Stimulated activated CD4-positive, alpha-beta T cell treated with anti-CD3 and anti-CD28 coated beads, Interleukin-1b, Interleukin-23, amount 100 ng/mL, for 24 hours (primary cell): Measurements from ENCODE around the gene CEP43.

Experiments used
- DNase-seq, 4 experiments: peaks; one replicate each; pipeline ENCODE4 v3.0.0-alpha.2; 2020; ENCODE audit warnings: low read depth in 4 of 4, low spot score in 1 of 4

The CEP43 gene

GRCh38 chr6:166999145-166999883, at the start of gene CEP43:
CEP43 (plus strand) TSS chr6:166999397; CDS start chr6:166999413, 16 bp downstream.
- DNase-seq = peak; percentile 68 to 85 (median 81)

- DNase-seq = no peak
Measured at GRCh38 chr6:166949528-166950442, 49.4 kb upstream of the CEP43 start.

- no peak for DNase-seq
Measured at GRCh38 chr6:166950443-166950821, 48.8 kb upstream of the CEP43 start.

DNA sequence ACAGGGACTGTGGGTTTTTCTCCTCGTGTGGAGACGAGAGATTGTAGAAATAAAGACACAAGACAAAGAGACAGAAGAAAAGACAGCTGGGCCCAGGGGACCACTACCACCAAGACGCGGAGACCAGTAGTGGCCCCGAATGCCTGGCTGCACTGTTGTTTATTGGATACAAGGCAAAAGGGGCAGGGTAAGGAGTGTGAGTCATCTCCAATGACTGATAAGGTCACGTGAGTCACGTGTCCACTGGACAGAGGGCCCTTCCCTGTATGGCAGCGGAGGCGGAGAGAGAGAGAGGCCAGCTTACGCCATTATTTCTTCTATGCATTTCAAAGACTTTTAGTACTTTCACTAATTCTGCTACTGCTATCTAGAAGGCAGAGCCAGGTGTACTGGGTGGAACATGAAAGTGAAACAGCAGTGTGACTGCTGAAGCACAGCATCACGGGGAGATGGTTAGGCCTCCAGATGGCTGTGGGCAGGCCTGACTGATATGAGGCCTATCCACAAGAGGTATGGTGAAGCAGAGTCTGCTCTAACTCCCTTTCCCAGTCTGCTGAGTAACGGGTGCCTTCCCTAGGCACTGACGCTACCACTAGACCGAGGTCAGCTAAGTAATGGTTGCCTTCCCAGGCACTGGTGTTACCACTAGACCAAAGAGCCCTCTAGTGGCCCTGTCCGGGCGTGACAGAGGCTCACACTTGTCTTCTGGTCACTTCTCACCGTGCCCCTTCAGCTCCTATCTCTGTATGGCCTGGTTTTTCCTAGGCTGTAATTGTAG, 48.1 kb upstream of the CEP43 start:
- DNase-seq = peak in 2 of 4 experiments; percentile 69 to 75

DNA sequence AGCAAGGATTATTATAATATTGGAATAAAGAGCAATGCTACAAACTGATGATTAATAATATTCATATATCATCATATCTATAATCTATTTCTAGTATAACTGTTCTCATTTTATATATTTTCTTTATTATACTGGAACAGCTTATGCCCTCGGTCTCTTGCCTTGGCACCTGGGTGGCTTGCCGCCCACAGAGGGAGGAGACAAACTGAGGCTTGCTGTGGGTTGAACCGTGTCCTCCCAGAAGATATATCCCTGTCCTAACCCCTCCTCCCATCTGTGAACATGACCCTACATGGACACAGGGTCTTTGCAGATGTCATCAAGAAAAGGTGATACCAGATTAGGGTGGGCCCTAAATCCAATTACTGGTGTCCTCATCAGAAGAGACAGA, 47.5 kb upstream of the CEP43 start:
- no peak for DNase-seq

DNA sequence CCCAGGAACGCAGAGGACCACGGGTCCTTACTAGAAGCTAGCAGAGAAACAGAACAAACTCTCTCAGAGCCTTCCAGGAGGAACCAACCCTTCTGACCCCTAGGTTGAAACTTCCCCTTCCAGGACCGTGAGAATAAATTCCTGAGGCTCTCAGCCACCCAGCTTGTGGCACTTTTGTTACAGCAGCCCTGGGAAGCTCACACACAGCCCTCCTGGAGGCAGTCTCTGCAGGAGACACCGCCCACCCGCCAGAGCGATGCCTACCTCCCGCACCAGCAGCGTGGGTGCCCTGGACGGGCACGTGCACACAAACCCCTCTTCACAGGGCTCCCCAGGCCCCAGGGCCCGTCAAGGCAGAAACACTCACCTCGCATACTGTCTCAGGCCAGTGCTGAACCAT, 47.1 kb upstream of the CEP43 start:
- no peak for DNase-seq

- no peak for DNase-seq
Measured at GRCh38 chr6:166952567-166953486, 46.4 kb upstream of the CEP43 start.

GRCh38 chr6:166954118-166954713, 45.0 kb upstream of the CEP43 start:
- no peak for DNase-seq

DNA sequence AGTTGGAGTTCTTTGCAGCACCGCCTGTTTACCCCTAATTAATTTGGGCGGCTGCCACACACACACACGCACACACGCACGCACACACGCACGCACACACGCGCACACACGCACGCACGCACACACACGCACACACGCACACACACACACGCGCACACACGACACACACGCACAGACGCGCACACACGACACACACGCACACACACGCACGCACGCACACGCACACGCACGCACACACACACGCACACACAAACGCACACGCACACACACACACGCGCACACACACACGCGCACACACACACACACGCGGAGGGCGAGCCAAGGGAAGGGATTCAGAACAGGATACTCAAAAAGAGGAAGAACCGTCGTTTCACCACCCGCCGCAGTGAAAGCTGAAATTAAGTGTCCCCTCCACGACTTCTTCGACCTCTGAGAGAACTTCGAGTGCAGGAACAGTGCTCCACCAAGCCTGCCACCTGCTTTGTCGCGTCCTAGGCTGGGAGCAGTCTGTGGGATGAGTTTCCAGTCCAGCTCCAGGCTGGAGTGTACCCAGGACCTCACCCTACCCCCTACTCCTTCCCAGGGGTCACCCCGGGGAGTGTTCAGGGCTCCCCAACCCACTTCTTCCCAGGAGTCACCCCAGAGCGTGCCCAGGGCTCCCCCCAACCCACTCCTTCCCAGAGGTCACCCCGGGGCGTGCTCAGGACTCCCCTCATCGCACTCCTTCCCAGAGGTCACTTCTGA, 43.9 kb upstream of the CEP43 start:
- no peak for DNase-seq

DNA sequence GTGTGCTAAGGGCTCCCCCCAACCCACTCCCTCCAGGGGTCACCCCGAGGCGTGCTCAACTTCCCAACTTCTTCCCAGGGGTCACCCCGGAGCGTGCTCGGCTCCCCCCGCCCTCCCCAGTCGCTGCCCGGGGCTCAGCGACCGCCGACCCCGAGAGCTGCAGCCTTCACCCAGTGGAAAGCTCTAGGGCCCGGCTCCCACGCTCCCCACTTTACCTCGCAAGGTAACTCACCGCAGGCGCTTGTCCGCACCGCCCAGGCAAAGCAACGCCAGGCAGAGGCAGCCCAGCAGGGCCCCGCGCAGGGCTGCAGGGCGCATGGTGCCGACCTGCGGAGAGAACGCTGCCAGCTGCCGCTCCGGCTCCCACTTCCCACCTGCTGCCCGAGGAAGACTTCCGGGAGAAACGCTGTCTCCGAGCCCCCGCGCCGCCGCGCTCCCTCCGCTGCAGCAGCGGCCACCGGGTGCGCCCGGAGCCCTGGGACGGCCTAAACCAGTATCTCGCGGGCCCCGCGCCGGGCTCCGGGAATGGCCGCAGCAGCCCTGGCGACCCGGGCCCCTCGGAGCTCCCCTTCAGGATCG, 43.2 kb upstream of the CEP43 start:
- DNase-seq = no peak

GRCh38 chr6:166956444-166957086, 42.6 kb upstream of the CEP43 start, which contains the start of gene RNASET2:
RNASET2 (minus strand) TSS chr6:166956550; CDS start chr6:166956182, 368 bp downstream.
- peak; percentile 99 for DNase-seq

DNA sequence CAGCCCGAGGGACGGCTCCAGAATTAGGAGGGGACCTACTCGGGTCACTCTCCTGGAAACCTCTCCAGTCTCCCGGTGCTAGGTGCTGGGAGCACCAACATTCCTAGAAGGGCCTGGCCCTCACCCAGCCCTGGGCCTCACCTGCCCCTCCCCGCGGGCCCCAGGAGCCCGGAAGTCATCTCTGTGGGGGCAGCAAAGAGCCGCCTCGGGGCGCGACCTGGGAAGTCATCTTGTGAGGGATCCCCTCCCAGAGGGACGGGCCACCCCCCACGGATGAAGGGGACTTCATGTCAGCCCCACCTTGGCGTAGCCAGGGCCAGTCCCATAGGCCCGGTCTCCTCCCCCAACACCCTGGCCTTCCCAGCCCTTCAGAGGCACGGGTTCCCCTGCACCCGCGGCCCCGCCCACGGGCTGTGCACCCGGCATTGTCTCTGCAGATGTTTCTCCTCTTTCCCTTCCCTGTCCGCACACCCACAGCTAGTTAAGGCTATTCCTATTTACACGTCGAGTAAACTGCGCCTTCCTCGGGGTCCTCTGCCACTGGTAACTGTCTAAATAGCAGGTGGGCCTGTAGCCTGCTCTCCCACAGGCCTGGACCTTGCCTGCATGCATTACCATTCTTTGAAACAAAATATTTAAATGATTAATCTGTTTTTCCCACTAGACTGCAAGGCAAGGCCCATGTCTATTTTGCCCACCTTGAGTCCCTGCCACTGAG, 42.0 kb upstream of the CEP43 start:
- no peak for DNase-seq

DNA sequence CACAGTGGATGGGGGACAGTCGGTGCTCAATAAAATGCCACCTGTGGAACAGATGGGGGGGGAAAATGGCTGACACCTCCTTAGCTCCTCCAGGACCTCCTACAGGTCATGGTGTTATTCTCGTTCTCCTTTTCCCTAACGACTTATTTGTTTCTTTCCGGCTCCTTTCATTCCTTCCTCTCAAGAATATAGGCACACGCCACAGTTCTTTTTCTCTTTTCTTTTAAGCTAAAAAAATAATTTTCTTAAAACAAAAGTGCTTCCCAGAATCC, 41.5 kb upstream of the CEP43 start:
- no peak for DNase-seq

DNA sequence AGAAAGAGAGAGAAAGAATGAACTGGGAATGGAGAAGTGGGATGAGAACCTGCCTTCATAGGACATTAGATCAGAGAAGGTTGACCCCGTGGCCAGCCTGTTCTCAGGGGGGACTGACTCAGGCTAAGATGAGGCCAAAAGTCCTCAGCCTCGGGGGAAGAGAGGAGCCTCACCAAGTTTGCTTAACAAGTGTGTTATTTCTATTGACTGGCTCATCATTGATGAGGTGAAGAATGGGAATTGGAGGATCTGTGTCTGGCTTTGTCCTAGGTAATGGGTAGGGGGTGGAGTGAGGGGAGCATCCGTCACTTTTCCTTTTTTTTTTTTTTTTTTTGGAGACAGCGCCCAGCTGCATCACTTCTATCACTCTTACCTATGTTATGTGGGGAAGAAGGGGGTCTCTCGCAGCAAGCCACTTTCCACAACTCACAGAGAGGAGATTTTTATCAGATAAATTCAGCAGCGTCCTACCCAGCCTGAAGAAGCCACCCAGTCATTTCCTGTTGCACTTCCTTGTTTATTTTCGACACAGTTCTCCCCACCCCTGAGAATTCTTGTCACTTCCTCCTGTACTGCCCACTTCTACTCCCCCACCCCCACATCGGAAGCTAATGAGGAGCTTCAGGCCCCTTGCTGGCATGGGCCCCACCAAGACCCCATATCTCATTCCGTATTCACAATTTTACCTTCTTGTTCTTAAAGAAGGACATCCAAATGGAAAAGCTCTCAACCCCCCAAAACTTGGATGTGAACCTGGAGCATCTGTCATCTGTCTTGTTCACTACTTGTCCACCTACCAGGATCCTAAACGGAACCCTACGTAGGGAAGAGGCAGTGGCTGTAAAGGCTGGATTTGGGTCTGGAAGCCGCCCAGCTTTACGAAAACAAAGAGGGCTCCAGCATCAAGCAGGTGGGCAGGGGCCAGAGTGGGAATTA, 40.0 kb upstream of the CEP43 start:
- no peak for DNase-seq

GRCh38 chr6:166959911-166960608, 39.1 kb upstream of the CEP43 start:
- no peak for DNase-seq

- no peak for DNase-seq
Measured at GRCh38 chr6:166960609-166960978, 38.6 kb upstream of the CEP43 start.
